GM08714 (cell line): Measurements from ENCODE around the gene POLDIP2.

Experiments
- H3K4me3 ChIP-seq: fragments of 200-500 bp; sonication (Bioruptor generic); 2 replicates; pipeline ENCODE4 v1.5.1; 2014; ENCODE audit warnings: mild to moderate bottlenecking, low read length, inconsistent platforms
- ZNF274 ChIP-seq: IDR thresholded peaks from 2 replicates; pipeline ENCODE4 v1.6.1; 2012; ENCODE audit warnings: mild to moderate bottlenecking, low read depth, low read length

The POLDIP2 gene

GRCh38 chr17:28379814-28380801 is 22.8 kb upstream of the POLDIP2 start:
- TF ChIP-seq ZNF274: no peak
- no peak overlapping the region for H3K4me3 ChIP-seq

DNA sequence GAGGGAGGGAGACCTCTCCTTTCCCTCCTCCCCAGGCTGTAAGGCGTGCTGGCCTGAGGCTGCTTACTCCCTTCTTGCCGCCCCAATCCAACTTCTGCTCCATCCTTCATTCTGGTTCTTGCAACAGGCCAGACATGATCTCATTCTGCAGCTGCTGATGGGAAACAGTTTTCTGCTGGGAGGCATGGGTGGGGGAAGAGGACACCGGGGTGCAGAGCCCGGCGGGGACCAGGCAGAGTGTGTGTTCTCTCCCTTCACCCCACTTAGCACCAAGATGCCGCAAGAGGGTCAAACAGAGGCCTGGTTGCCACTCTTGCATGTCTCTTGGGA is 15.6 kb upstream of the POLDIP2 start:
- TF ChIP-seq ZNF274: no peak
- no peak overlapping the region; the same call in 1 of the 2 replicates for H3K4me3 ChIP-seq

DNA sequence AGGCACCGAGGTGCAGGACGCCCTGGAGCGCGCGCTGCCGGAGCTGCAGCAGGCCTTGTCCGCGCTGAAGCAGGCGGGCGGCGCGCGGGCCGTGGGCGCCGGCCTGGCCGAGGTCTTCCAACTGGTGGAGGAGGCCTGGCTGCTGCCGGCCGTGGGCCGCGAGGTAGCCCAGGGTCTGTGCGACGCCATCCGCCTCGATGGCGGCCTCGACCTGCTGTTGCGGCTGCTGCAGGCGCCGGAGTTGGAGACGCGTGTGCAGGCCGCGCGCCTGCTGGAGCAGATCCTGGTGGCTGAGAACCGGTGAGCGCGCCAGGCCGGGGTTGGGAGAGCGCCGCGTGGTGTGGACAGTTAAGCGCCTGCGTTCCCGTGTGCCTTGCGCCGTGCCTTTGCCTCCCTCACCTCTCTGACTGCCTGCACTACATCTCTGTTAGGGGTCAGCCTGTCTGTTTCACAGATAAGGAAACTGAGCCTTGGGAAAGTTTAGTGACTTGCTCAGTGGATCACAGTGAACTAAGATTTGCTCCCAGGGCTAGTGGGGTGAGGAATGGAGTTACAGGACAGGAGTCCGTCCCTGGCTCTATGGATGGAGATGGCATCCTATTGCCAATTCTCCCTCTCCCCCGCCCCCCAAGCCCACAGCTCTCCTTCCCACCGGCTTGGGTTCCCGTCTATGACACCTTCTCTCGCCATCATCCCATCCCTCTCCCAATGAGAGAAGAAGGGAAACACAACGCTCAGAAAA is 15.0 kb upstream of the POLDIP2 start:
- peak overlapping the region; percentile 80 for H3K4me3 ChIP-seq
- TF ChIP-seq ZNF274: no peak

GRCh38 chr17:28371245-28372202 is 14.2 kb upstream of the POLDIP2 start, which contains the start of gene SARM1:
Gene SARM1, plus strand, starts transcription at chr17:28371694. Its CDS starts 339 bp downstream, at chr17:28372033.
- peak within 1 kb of the TSS; percentile 80 for H3K4me3 ChIP-seq
- no peak for TF ChIP-seq ZNF274

DNA sequence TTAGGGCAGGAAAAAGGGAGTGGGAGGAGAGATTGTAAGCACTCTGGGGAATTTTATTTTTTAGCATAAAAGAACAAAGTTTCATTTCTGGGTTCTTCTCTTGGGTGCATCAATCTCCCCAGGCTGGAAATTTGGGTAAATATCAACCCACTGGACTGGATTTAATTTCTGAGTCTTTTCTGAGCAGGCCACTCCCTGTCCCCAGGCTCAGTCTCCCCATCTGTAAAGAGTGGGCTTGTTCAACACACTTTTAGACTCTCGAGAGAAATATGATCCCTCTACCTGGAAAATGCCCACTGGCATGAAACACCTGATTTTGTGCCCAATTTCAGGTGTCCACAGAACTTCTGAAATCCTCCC is 13.4 kb upstream of the POLDIP2 start:
- no peak overlapping the region for H3K4me3 ChIP-seq
- TF ChIP-seq ZNF274: no peak

DNA sequence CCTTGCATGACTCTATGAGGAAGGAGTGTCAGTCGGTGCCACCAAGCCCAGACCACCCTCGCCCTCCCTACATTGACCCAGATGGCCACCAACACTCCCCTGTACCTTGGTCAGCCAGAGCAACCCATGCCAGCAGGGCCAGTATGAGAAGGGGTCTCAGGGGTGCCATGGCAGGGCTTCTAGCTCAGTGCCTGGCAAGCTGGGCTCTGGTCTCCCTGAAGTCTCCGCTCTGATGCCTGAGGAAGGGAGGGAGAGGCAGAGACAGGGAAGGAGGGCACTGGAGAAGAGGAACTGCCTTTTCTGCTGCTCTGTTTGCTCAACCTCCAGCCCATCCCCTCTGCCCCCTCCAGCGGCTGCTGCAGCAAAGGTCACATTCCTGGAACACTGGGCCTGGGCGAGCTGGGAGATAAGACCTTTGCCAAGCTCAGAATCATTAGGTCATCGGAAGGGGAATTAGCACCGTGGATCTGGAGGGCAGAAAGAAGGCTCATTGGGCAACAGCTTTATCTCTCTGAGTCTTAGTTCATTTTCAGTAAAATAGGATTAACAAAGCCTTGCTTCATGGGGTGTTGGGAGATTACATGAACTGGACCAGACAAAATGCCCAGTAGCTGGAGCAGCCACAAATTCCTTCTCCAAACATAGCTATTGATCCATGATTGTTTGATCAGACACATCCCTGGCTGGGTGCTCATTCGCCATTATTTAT is 12.9 kb upstream of the POLDIP2 start, which contains the start of gene VTN:
TSS of gene VTN (minus strand) at position 273 of the 709 bp plus-strand sequence. CDS start at position 169, 104 bp downstream.
- peak within 1 kb of the TSS; percentile 12; the same call in 1 of the 2 replicates for H3K4me3 ChIP-seq
- TF ChIP-seq ZNF274: no peak

GRCh38 chr17:28369684-28370034 is 12.3 kb upstream of the POLDIP2 start:
- TF ChIP-seq ZNF274: no peak
- H3K4me3 ChIP-seq: no peak overlapping the region

GRCh38 chr17:28368915-28369683 is 11.8 kb upstream of the POLDIP2 start:
- TF ChIP-seq ZNF274: no peak
- H3K4me3 ChIP-seq: no peak overlapping the region

DNA sequence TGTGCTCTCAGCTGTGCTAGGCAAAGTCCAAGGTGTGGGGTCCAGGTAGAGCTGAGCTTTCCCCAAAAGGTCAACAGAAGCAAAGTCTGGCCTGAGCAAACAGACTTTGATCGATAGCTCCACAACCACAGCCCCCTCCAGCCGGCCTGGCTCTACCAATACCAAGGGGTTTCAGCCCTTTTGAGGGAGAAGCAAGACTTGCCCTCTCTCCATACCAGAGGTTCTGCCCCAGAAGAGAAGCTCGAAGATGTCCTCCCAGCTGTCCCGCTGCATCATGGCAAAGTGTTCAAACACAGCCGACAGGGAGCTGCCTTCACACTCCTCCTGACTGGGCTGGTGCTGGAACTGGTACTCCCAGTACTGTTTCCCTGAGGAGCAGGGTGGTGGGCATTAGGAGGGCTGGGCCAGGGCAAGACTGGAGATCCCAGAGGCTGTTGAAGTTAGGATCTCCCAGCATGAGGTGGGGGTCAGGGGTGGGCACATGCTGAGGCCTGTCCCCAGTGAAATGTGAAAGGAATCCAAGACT is 11.0 kb upstream of the POLDIP2 start:
- H3K4me3 ChIP-seq: no peak overlapping the region
- TF ChIP-seq ZNF274: no peak

DNA sequence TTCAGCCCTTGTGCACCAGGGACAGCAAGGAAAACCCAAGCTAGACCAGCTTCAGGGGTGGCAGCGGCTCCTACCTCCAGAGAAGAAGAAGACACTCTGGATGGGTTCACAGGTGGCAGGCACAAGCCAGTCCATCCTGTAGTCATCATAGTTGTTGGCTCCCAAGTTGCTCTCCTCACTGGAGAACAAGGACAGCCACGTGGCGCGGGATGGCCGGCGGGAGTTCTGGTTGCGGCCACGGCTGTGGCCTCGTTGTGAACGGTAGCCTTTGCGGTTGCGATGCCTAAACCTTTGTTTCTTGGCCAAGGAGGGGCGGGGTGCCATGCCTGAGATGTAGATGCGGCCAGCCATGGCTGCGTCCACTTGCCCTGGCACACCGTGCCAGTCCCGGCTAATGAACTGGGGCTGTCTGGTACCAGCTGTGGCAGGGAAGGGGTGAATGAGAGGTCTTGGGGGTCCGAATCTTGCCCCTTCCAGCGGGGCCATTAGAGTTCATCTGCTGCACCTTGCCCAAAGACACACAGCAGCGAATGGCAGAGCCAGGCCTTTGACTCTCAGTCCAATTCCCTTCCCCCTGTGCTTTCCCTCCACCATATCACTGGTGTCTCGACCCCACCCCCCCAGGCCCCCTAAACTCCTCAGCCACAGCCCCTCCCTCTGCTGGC is 10.4 kb upstream of the POLDIP2 start:
- TF ChIP-seq ZNF274: no peak
- no peak overlapping the region for H3K4me3 ChIP-seq

GRCh38 chr17:28366605-28367004 is 9.3 kb upstream of the POLDIP2 start:
- no peak for TF ChIP-seq ZNF274
- H3K4me3 ChIP-seq: no peak overlapping the region

DNA sequence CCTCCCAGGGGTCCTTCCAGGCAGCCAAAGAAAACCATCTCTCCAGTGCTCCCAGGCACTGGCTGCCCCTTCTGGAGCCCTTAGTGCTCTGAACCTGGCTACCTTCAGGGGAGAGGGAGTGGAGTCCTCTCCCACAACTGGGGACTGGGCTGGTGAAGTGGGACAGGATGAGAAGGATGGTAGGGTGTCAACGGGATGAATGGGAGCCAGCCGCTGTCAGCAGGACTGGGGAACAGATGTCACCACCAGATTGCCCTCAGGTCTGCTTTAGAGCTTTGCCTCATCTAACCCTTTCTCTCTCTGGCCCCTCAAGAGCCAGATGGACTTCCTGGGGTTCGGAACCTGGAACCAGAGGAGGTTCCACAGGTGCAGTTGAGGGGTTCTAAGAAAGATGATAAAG is 8.2 kb upstream of the POLDIP2 start:
- no peak overlapping the region for H3K4me3 ChIP-seq
- TF ChIP-seq ZNF274: no peak
